IMR-90 (cell line): ENCODE data around the gene PTPRN2. TPM values are rescaled to one million over a fixed set of nuclear protein-coding genes. Genes with fewer than 3 reads are reported as not detected.

Experiments
- ATAC-seq: fragments of 200-7000 bp; cut with Tn5 transposase; 2 replicates; pipeline ENCODE4 v1.9.1; 2020; ENCODE audit warnings: low read depth, mild to moderate bottlenecking, moderate library complexity
- BruUV-seq: library from RNA; stranded (reverse); fragments of 400-500 nt; replicated peaks from 2 replicates; lab custom pipeline; 2021; lab: Mats Ljungman, UMichigan
- CTCF ChIA-PET: fragments of 300-600 bp; formaldehyde crosslinking; extraction: SDS; loops from one replicate; lab custom pipeline; 2021; ENCODE audit warnings: antibody characterized with exemption; lab: Yijun Ruan, JAX
- POLR2A ChIA-PET: fragments of 300-600 bp; sonication (Branson Sonifier 250); formaldehyde crosslinking; loops from one replicate; lab custom pipeline; 2022; ENCODE audit warnings: antibody characterized with exemption; ENCODE audit not compliant: unreplicated experiment; lab: Charles Lee
- DNase-seq: peaks from one replicate; pipeline ENCODE4 v3.0.0; 2013
- H2AFZ ChIP-seq: replicated peaks from 2 replicates; pipeline ENCODE3; 2013; ENCODE audit warnings: low read length, mild to moderate bottlenecking; ENCODE audit not compliant: poor library complexity
- H2AK5ac ChIP-seq: 2 replicates; pipeline ENCODE4 v1.6.1; 2013; ENCODE audit warnings: low read depth, low read length, inconsistent platforms
- H2AK9ac ChIP-seq: replicated peaks from 2 replicates; pipeline ENCODE3; 2013; ENCODE audit warnings: mild to moderate bottlenecking, low read depth, low read length, moderate library complexity; ENCODE audit not compliant: poor library complexity
- H2BK120ac ChIP-seq: 2 replicates; pipeline ENCODE4 v1.6.1; 2013; ENCODE audit warnings: low read depth, low read length, inconsistent platforms
- H2BK15ac ChIP-seq: 3 replicates; pipeline ENCODE4 v1.6.1; 2013; ENCODE audit warnings: low read depth, low read length, inconsistent platforms
- H2BK20ac ChIP-seq: 2 replicates; pipeline ENCODE4 v1.6.1; 2013; ENCODE audit warnings: low read depth, mild to moderate bottlenecking, inconsistent platforms, low read length, moderate library complexity
- H2BK5ac ChIP-seq: 2 replicates; pipeline ENCODE4 v1.6.1; 2013; ENCODE audit warnings: mild to moderate bottlenecking, low read depth, low read length, inconsistent platforms; ENCODE audit not compliant: poor library complexity, severe bottlenecking
- H3K14ac ChIP-seq: replicated peaks from 2 replicates; pipeline ENCODE4 v1.6.1; 2013; ENCODE audit warnings: low read depth, low read length, inconsistent platforms
- H3K18ac ChIP-seq: 2 replicates; pipeline ENCODE4 v1.6.1; 2013; ENCODE audit warnings: low read depth, low read length, control low read depth
- H3K23ac ChIP-seq: 2 replicates; pipeline ENCODE4 v1.6.1; 2013; ENCODE audit warnings: low read depth, low read length, inconsistent platforms
- H3K27ac ChIP-seq: 2 replicates; pipeline ENCODE4 v1.5.1; 2013; ENCODE audit warnings: mild to moderate bottlenecking, control low read depth, low read length; ENCODE audit not compliant: insufficient read depth
- H3K27me3 ChIP-seq: 2 replicates; pipeline ENCODE4 v1.6.1; 2013; ENCODE audit warnings: low read length; ENCODE audit not compliant: control insufficient read depth, insufficient read depth
- H3K36me3 ChIP-seq: 2 replicates; pipeline ENCODE4 v1.6.1; 2013; ENCODE audit warnings: low read length, mixed read lengths; ENCODE audit not compliant: control insufficient read depth, insufficient read depth
- H3K4ac ChIP-seq: 2 replicates; pipeline ENCODE4 v1.6.1; 2013; ENCODE audit warnings: low read depth, low read length, inconsistent platforms
- H3K4me1 ChIP-seq: 2 replicates; pipeline ENCODE4 v1.6.1; 2013; ENCODE audit warnings: low read length, mixed read lengths; ENCODE audit not compliant: control insufficient read depth, insufficient read depth
- H3K4me2 ChIP-seq: 2 replicates; pipeline ENCODE4 v1.6.1; 2013; ENCODE audit warnings: low read depth, mild to moderate bottlenecking, control low read depth, low read length, moderate library complexity
- H3K4me3 ChIP-seq: 2 replicates; pipeline ENCODE4 v1.5.1; 2013; ENCODE audit warnings: low read depth, mild to moderate bottlenecking, control low read depth, low read length, moderate library complexity; ENCODE audit not compliant: insufficient read depth
- H3K56ac ChIP-seq: 2 replicates; pipeline ENCODE4 v1.6.1; 2013; ENCODE audit warnings: low read length, inconsistent platforms; ENCODE audit not compliant: insufficient read depth; ENCODE audit errors: extremely low read depth
- H3K79me1 ChIP-seq, 2 experiments: 2 replicates each; pipeline ENCODE4 v1.6.1; 2013; ENCODE audit warnings: low read length in 2 of 2, inconsistent platforms in 1 of 2, low read depth in 1 of 2
- H3K9ac ChIP-seq: 2 replicates; pipeline ENCODE4 v1.6.1; 2013; ENCODE audit warnings: low read depth, low read length, control low read depth
- H3K9me1 ChIP-seq: 2 replicates; pipeline ENCODE4 v1.6.1; 2013; ENCODE audit warnings: low read length, inconsistent platforms; ENCODE audit not compliant: insufficient read depth
- H3K9me3 ChIP-seq: 2 replicates; pipeline ENCODE4 v1.6.1; 2013; ENCODE audit warnings: low read length; ENCODE audit not compliant: control insufficient read depth, insufficient read depth
- H4K20me1 ChIP-seq: 2 replicates; pipeline ENCODE4 v1.6.1; 2013; ENCODE audit warnings: low read length, inconsistent platforms; ENCODE audit not compliant: insufficient read depth
- H4K5ac ChIP-seq: 2 replicates; pipeline ENCODE4 v1.6.1; 2013; ENCODE audit warnings: mild to moderate bottlenecking, low read depth, low read length, control low read depth
- H4K8ac ChIP-seq, 2 experiments: 2 replicates each; pipeline ENCODE4 v1.6.1; 2013; ENCODE audit warnings: low read depth in 2 of 2, low read length in 2 of 2, control low read depth in 1 of 2, inconsistent platforms in 1 of 2
- H4K91ac ChIP-seq: 2 replicates; pipeline ENCODE4 v1.6.1; 2013; ENCODE audit warnings: low read depth, low read length, inconsistent platforms; ENCODE audit not compliant: insufficient read depth
- CEBPB ChIP-seq: IDR thresholded peaks from 2 replicates; pipeline ENCODE4 v1.6.1; 2012; ENCODE audit warnings: low read depth, low read length, improper control_type of control experiment
- POLR2A ChIP-seq: IDR thresholded peaks from 2 replicates; pipeline ENCODE4 v1.6.1; 2012; ENCODE audit warnings: mild to moderate bottlenecking, low read depth, low read length
- RAD21 ChIP-seq: IDR thresholded peaks from 2 replicates; pipeline ENCODE4 v1.6.1; 2012; ENCODE audit warnings: low read length, improper control_type of control experiment
- WGBS, 2 experiments: methylation state at CpG; one replicate each; pipeline versions ENCODE4 v1.1.5 to v1.1.7; 2013; ENCODE audit warnings: missing lambda C conversion rate in 2 of 2; ENCODE audit not compliant: insufficient read length in 1 of 2; ENCODE audit errors: extremely low coverage in 2 of 2; 5-methylcytosine and 5-hydroxymethylcytosine counted together
- dilution Hi-C: fragments of 300-500 bp; cut with HindIII; formaldehyde crosslinking; loops from one replicate; pipeline ENCODE4 v1.14.3; 2018; ENCODE audit warnings: low sequenced_read_pairs; ENCODE audit not compliant: unreplicated experiment
- in situ Hi-C: fragments of 300-500 bp; cut with MboI; formaldehyde crosslinking; loops from 3 replicates; pipeline ENCODE4 v1.14.3; 2019; ENCODE audit warnings: low sequenced_read_pairs, inconsistent platforms, mixed read lengths
- intact Hi-C: fragments of 100-400 bp; cut with micrococcal nuclease; formaldehyde crosslinking; loops from 2 replicates; pipeline ENCODE4 v1.10.0; 2022
- polyA plus RNA-seq, 3 experiments: library from polyadenylated mRNA; depleted of rRNA; stranded (reverse); fragments of >200 nt; gene quantifications; 2 replicates each; pipeline ENCODE4 v1.2.3, GENCODE V29; 2012; ENCODE audit warnings: low replicate concordance in 1 of 3
- total RNA-seq: library from RNA; depleted of rRNA; stranded (reverse); fragments of >200 nt; gene quantifications from 2 replicates; pipeline ENCODE4 v1.2.3, GENCODE V29; 2012
- TF ChIP-seq, protein P1 (sequence below): conservative IDR thresholded peaks from 2 replicates; pipeline ENCODE4 v1.5.1; 2012; ENCODE audit warnings: mild to moderate bottlenecking, low read depth, low read length, improper control_type of control experiment

Gene PTPRN2
- total and polyA plus RNA-seq, 2 of the 4 experiments (the other 2 are of a cell fraction) = 0.03 TPM; not detected in 1

DNA sequence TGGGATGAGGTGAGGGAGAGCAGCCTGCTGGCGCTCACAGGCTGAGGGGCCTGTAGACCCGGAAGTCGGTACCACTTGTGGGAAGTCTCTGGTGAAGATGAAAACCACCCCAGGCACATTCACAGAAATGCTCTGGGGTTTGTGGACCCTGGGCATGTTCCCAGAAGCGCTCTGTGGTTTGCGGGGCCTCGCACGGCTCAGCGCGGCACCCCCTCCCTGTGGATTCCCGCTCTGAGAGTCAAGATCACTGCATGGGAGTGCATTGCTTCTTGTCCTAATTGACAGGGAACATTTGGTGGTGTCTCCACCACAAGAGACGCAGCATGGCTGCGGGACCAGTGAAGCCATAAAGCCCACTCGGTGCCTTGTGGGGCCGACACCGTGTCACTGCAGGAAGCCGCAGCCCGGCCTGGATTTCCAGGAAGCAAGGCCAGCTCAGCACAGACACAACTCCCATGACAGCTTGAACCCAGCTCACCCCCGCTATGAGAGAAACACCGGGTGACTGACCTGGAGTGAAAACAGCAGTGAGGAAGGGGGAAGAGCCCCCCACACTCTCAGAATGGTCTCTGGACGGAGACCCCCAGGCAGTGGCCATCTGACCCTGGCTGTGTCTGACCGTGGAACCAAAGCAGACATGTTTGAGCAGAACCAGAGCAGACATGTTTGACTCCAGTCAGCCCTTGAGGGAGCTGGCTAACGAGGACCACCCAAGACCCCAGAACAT is 157.2 kb downstream of the PTPRN2 start:
- no peak for ATAC-seq
- Histone ChIP-seq H3K4ac (no peak overlapping the region), H2BK120ac (no peak overlapping the region), H3K9ac (no peak overlapping the region), H2AFZ (no peak overlapping the region), H4K5ac (no peak overlapping the region), H2AK5ac (no peak overlapping the region), H3K79me1 (no peaks in the 10 kb centered on the region), H3K56ac (no peak overlapping the region), H3K18ac (no peak overlapping the region), H3K23ac (no peak overlapping the region), H2AK9ac (no peak overlapping the region), H3K27me3 (no peaks in the 10 kb centered on the region), H4K20me1 (no peaks in the 10 kb centered on the region), H3K9me1 (no peaks in the 10 kb centered on the region), H4K91ac (no peak overlapping the region), H3K4me1 (no peaks in the 10 kb centered on the region), H3K27ac (no peak overlapping the region), H2BK20ac (no peak overlapping the region), H3K14ac (no peak overlapping the region), H3K4me2 (no peak overlapping the region), H3K4me3 (no peak overlapping the region), H2BK15ac (no peak overlapping the region), H3K36me3 (no peaks in the 10 kb centered on the region), H2BK5ac (no peak overlapping the region), H3K9me3 (peaks cover 39% of the 10 kb centered on the region), H4K8ac (no peak overlapping the region)
- DNase-seq = no peak
- intact Hi-C loops = no loop called here
- CTCF ChIA-PET = no interaction called here
- WGBS, 2 experiments = 90% methylated on average over 2 of the region's 22 CpGs; no CpG with 5 or more reads in 1 of the 2 experiments
- in situ Hi-C loops = no loop called here
- no TSS peak for BruUV-seq
- dilution Hi-C loops = no loop called here
- TF ChIP-seq RAD21 = no peak
- TF ChIP-seq CEBPB = no peak
- TF ChIP-seq POLR2A = no peak
- TF ChIP-seq, protein P1, sequence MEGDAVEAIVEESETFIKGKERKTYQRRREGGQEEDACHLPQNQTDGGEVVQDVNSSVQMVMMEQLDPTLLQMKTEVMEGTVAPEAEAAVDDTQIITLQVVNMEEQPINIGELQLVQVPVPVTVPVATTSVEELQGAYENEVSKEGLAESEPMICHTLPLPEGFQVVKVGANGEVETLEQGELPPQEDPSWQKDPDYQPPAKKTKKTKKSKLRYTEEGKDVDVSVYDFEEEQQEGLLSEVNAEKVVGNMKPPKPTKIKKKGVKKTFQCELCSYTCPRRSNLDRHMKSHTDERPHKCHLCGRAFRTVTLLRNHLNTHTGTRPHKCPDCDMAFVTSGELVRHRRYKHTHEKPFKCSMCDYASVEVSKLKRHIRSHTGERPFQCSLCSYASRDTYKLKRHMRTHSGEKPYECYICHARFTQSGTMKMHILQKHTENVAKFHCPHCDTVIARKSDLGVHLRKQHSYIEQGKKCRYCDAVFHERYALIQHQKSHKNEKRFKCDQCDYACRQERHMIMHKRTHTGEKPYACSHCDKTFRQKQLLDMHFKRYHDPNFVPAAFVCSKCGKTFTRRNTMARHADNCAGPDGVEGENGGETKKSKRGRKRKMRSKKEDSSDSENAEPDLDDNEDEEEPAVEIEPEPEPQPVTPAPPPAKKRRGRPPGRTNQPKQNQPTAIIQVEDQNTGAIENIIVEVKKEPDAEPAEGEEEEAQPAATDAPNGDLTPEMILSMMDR = no peak
- POLR2A ChIA-PET = no interaction called here
